GM13976 (cell line): ENCODE measurements around the gene NANOS3.

Source experiments
- DNase-seq: peaks from one replicate; pipeline ENCODE4 v3.0.0; 2012; ENCODE audit warnings: low spot score
- CTCF ChIP-seq: IDR thresholded peaks from 2 replicates; pipeline ENCODE4 v1.5.1; 2012; ENCODE audit warnings: borderline replicate concordance, mild to moderate bottlenecking; ENCODE audit not compliant: insufficient read depth; ENCODE audit errors: extremely low read depth, missing control alignments, control extremely low read depth
- in situ Hi-C: fragments of 300-500 bp; cut with MboI; formaldehyde crosslinking; loops from one replicate; pipeline ENCODE4 v1.12.0; 2022; ENCODE audit warnings: low sequenced_read_pairs, mixed read lengths, inconsistent platforms; ENCODE audit not compliant: unreplicated experiment

NANOS3 gene

GRCh38 chr19:13906521-13906904 lies 29.6 kb downstream of the NANOS3 start:
- no peak for TF ChIP-seq CTCF
- in situ Hi-C loops = no loop called here
- DNase-seq = no peak

GRCh38 chr19:13906910-13907309 lies 30.0 kb downstream of the NANOS3 start:
- in situ Hi-C loops = no loop called here
- TF ChIP-seq CTCF = no peak
- DNase-seq = no peak

- in situ Hi-C loops = no loop called here
- no peak for TF ChIP-seq CTCF
Observed at GRCh38 chr19:13908674-13909073, 31.7 kb downstream of the NANOS3 start.

GRCh38 chr19:13909430-13909829 lies 32.5 kb downstream of the NANOS3 start:
- no peak for DNase-seq
- TF ChIP-seq CTCF = no peak
- in situ Hi-C loops = no loop called here

More at GRCh38 chr19:13908674-13909073, 31.7 kb downstream of the NANOS3 start:
- DNase-seq = no peak

GRCh38 chr19:13913352-13913751 lies 36.4 kb downstream of the NANOS3 start:
- TF ChIP-seq CTCF = no peak
- DNase-seq = no peak
- in situ Hi-C loops = no loop called here

- in situ Hi-C loops = no loop called here
- no peak for DNase-seq
- no peak for TF ChIP-seq CTCF
Observed at GRCh38 chr19:13914777-13915176, 37.8 kb downstream of the NANOS3 start.

GRCh38 chr19:13917888-13918406 lies 41.0 kb downstream of the NANOS3 start:
- no peak for DNase-seq
- in situ Hi-C loops = no loop called here
- TF ChIP-seq CTCF = no peak
